Transverse colon (tissue), 3 donors: Measurements from ENCODE around the gene PRPF6.

ENCODE experiments used
- CTCF ChIP-seq, 5 experiments: fragments of 200-600 bp in 3 of 5; fragments of 450-650 bp in 2 of 5; sonication (generic) in 3 of 5; IDR thresholded peaks; 1 replicate in 2 of 5; 2 replicates in 3 of 5; pipeline ENCODE4 v1.5.1; 2016 to 2017; ENCODE audit warnings: antibody characterized with exemption in 5 of 5, inconsistent platforms in 3 of 5, mild to moderate bottlenecking in 2 of 5, moderate library complexity in 1 of 5
- POLR2A ChIP-seq: fragments of 450-650 bp; IDR thresholded peaks from one replicate; pipeline ENCODE4 v1.6.1; 2016; ENCODE audit warnings: antibody characterized with exemption, mild to moderate bottlenecking, moderate library complexity

GRCh38 chr20:63939061-63939935, 41.6 kb upstream of the PRPF6 start:
- TF ChIP-seq CTCF (IDR thresholded peaks at IDR 0.05) = no peak
- TF ChIP-seq POLR2A = no peak
